Smooth muscle cell (in vitro differentiated cells): Measurements from ENCODE around the gene TCFL5. TPM values are rescaled to one million over a fixed set of nuclear protein-coding genes. Genes with fewer than 3 reads are reported as not detected.

Source experiments
- DNase-seq: peaks from one replicate; lab custom pipeline; 2025; ENCODE audit not compliant: unreplicated experiment; lab: John Stamatoyannopoulos, UW
- H2AFZ ChIP-seq: fragments of 200-600 bp; sonication (generic); 2 replicates; pipeline ENCODE4 v1.6.0; 2016; ENCODE audit warnings: antibody characterized with exemption, low read depth, mild to moderate bottlenecking
- H3F3A ChIP-seq: fragments of 200-600 bp; sonication (generic); 2 replicates; pipeline ENCODE4 v1.6.0; 2017; ENCODE audit warnings: antibody characterized with exemption, low read depth
- H3K27ac ChIP-seq: fragments of 200-600 bp; sonication (generic); 2 replicates; pipeline ENCODE4 v1.5.1; 2016; ENCODE audit warnings: low read depth, mild to moderate bottlenecking
- H3K27me3 ChIP-seq: fragments of 200-600 bp; sonication (generic); 2 replicates; pipeline ENCODE4 v1.6.1; 2016; ENCODE audit warnings: low read depth, mild to moderate bottlenecking
- H3K36me3 ChIP-seq: fragments of 200-600 bp; sonication (generic); 2 replicates; pipeline ENCODE4 v1.5.1; 2016; ENCODE audit warnings: low read depth
- H3K4me1 ChIP-seq: fragments of 200-600 bp; sonication (generic); 2 replicates; pipeline ENCODE4 v1.5.1; 2016; ENCODE audit warnings: low read depth
- H3K4me2 ChIP-seq: fragments of 200-600 bp; sonication (generic); 2 replicates; pipeline ENCODE4 v1.6.0; 2016; ENCODE audit warnings: mild to moderate bottlenecking
- H3K4me3 ChIP-seq: fragments of 200-600 bp; sonication (generic); 2 replicates; pipeline ENCODE4 v1.5.1; 2016; ENCODE audit warnings: mild to moderate bottlenecking
- H3K79me2 ChIP-seq: fragments of 200-600 bp; sonication (generic); 2 replicates; pipeline ENCODE4 v1.6.0; 2016; ENCODE audit warnings: low read depth, mild to moderate bottlenecking
- H3K9ac ChIP-seq: fragments of 200-600 bp; sonication (generic); 2 replicates; pipeline ENCODE4 v1.6.0; 2016; ENCODE audit warnings: low read depth
- H3K9me3 ChIP-seq: fragments of 200-600 bp; sonication (generic); replicated peaks from 2 replicates; pipeline ENCODE4 v1.5.1; 2016; ENCODE audit warnings: low read depth
- H4K20me1 ChIP-seq: fragments of 200-600 bp; sonication (generic); 2 replicates; pipeline ENCODE4 v1.6.0; 2016; ENCODE audit warnings: low read depth
- WGBS: methylation state at CpG from one replicate; pipeline ENCODE4 v1.1.7; 2016; ENCODE audit warnings: low lambda C conversion rate; 5-methylcytosine and 5-hydroxymethylcytosine counted together
- polyA plus RNA-seq: library from polyadenylated mRNA; unstranded; fragments of >200 nt; fragmentation: Nextera tagmentation; extraction: Ambion mirVana; gene quantifications from 2 replicates; pipeline ENCODE4 v1.2.1, GENCODE V29; 2016
- total RNA-seq: library from RNA; depleted of rRNA; stranded (reverse); fragments of >200 nt; gene quantifications from 2 replicates; pipeline ENCODE4 v1.2.3, GENCODE V29; 2014
- TF ChIP-seq, protein P1 (sequence below): fragments of 200-600 bp; sonication (generic); IDR thresholded peaks from 2 replicates; pipeline ENCODE4 v1.5.1; 2017; ENCODE audit warnings: borderline replicate concordance, mild to moderate bottlenecking, antibody characterized with exemption; ENCODE audit not compliant: insufficient read depth, poor library complexity, severe bottlenecking

The TCFL5 gene
- total and polyA plus RNA-seq, 2 experiments from 2014 or later, result 9.5 to 12.5 TPM

DNA sequence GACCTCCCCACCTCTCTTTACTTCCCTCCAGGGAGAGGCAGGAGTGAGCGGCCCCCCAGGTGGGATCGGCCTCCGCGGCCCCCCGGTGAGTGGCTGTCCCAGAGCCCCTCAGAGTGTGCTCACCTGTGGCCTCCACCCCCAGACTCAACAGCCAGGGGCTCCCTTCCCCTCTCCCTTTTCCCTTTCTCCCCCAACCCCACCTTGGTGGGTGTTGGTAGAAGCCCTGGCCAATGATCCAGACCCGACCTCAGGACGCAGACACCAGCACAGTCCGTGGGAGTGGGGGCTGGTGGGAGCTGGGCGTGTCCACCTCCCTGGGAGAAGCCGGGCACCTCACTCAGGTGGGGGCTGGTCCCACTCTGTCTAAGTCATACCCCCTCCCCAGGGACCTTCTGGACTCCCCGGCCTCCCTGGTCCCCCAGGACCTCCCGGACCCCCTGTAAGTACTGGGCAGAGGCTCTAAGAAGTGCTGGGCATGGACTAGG is 39.9 kb downstream of the TCFL5 start:
- Histone ChIP-seq H3K4me2 (no peak overlapping the region), H3K27ac (no peak overlapping the region), H4K20me1 (no peaks in the 10 kb centered on the region), H3K9me3 (no peaks in the 10 kb centered on the region), H3K27me3 (no peaks in the 10 kb centered on the region), H3F3A (peaks cover 13% of the 10 kb centered on the region), H3K9ac (no peak overlapping the region), H3K36me3 (no peaks in the 10 kb centered on the region), H2AFZ (no peak overlapping the region), H3K79me2 (no peaks in the 10 kb centered on the region), H3K4me3 (no peak overlapping the region), H3K4me1 (peaks cover 22% of the 10 kb centered on the region)
- TF ChIP-seq, protein P1, sequence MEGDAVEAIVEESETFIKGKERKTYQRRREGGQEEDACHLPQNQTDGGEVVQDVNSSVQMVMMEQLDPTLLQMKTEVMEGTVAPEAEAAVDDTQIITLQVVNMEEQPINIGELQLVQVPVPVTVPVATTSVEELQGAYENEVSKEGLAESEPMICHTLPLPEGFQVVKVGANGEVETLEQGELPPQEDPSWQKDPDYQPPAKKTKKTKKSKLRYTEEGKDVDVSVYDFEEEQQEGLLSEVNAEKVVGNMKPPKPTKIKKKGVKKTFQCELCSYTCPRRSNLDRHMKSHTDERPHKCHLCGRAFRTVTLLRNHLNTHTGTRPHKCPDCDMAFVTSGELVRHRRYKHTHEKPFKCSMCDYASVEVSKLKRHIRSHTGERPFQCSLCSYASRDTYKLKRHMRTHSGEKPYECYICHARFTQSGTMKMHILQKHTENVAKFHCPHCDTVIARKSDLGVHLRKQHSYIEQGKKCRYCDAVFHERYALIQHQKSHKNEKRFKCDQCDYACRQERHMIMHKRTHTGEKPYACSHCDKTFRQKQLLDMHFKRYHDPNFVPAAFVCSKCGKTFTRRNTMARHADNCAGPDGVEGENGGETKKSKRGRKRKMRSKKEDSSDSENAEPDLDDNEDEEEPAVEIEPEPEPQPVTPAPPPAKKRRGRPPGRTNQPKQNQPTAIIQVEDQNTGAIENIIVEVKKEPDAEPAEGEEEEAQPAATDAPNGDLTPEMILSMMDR, result no peak
- no peak for DNase-seq
- 94% methylated on average over 10 of the region's 12 CpGs for WGBS

- Histone ChIP-seq H3F3A (peaks cover 13% of the 10 kb centered on the region), H3K9me3 (no peaks in the 10 kb centered on the region), H2AFZ (no peak overlapping the region), H3K27me3 (no peaks in the 10 kb centered on the region), H4K20me1 (no peaks in the 10 kb centered on the region), H3K4me2 (no peak overlapping the region), H3K36me3 (no peaks in the 10 kb centered on the region), H3K9ac (no peak overlapping the region), H3K79me2 (no peaks in the 10 kb centered on the region), H3K4me3 (no peak overlapping the region), H3K4me1 (peaks cover 27% of the 10 kb centered on the region), H3K27ac (no peak overlapping the region)
- 93% methylated on average over 19 of the region's 19 CpGs for WGBS
- no peak for DNase-seq
- TF ChIP-seq, protein P1, result no peak
Observed at GRCh38 chr20:62820962-62821725, 40.5 kb downstream of the TCFL5 start.

DNA sequence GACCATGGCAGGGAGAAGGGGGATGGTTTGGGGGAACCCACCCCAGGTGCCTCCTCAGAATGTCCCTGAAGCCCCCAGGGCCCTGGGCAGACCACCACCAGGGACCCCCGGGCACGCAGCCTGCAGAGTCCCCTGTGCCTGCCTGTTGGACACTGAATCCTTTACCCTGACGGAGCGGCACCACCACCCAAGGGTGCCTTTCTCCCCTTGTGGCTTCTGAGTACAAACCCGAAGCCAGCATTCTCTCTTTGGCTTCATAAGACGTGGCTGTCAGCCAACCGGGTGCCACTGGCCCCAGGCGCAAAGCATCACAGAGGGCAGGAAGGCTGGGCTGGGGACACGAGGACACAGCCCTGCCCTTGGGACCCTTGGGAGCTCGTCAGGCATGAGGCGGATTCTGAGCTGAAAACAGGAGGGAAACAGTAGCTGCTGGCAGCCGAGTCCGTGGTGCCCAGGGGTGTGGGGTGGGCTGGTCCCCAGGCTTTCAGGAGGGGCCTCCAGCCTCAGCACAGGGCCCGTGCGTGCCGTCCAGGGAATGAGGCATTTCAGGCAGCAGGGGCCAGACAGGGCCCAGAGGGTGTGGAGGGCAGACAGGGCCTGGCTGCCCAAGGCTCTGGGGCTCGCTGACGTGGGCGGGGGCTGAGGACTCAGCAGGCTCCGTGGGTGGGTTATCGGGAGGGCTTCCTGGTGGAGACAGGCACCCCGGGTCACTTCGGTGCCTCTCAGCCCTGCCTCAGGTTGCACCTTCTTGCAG is 41.2 kb downstream of the TCFL5 start:
- Histone ChIP-seq H3K27me3 (no peaks in the 10 kb centered on the region), H3K9ac (no peak overlapping the region), H4K20me1 (no peaks in the 10 kb centered on the region), H3K9me3 (no peaks in the 10 kb centered on the region), H3K4me3 (no peak overlapping the region), H3K79me2 (no peaks in the 10 kb centered on the region), H3F3A (peaks cover 13% of the 10 kb centered on the region), H3K4me1 (peaks cover 34% of the 10 kb centered on the region), H3K27ac (no peak overlapping the region), H3K36me3 (no peaks in the 10 kb centered on the region), H3K4me2 (no peak overlapping the region), H2AFZ (no peak overlapping the region)
- WGBS, result 79% methylated on average over 20 of the region's 23 CpGs
- TF ChIP-seq, protein P1, result no peak
- DNase-seq, result no peak
